Mucosa of gallbladder (tissue), 1 donor: ENCODE measurements around the gene PAQR6. TPM values are rescaled to one million over a fixed set of nuclear protein-coding genes. Genes with fewer than 3 reads are reported as not detected.

ENCODE experiments used
- DNase-seq: peaks from one replicate; pipeline ENCODE4 v3.0.0-alpha.2; 2020; ENCODE audit warnings: low spot score
- total RNA-seq: library from RNA; stranded (reverse); gene quantifications from one replicate; pipeline ENCODE4 v1.2.1, GENCODE V29; 2021
- donor health status: DM: no; HTN: no; CAD: no.

Gene PAQR6
- total RNA-seq, 1 donor from 2014 or later: 7.6 TPM

GRCh38 chr1:156263288-156263655, 15.4 kb upstream of the PAQR6 start:
- no peak for DNase-seq

- no peak for DNase-seq
Measured at GRCh38 chr1:156262461-156263287, 14.8 kb upstream of the PAQR6 start.

GRCh38 chr1:156260896-156261295, 13.0 kb upstream of the PAQR6 start:
- no peak for DNase-seq

- no peak for DNase-seq
Measured at GRCh38 chr1:156259805-156260204, 11.9 kb upstream of the PAQR6 start.

- no peak for DNase-seq
Measured at GRCh38 chr1:156258859-156259258, 11.0 kb upstream of the PAQR6 start.

- no peak for DNase-seq
Measured at GRCh38 chr1:156257711-156258110, 9.9 kb upstream of the PAQR6 start.

- DNase-seq: no peak
Measured at GRCh38 chr1:156253634-156254033, 5.8 kb upstream of the PAQR6 start.

- DNase-seq: no peak
Measured at GRCh38 chr1:156251527-156251926, 3.7 kb upstream of the PAQR6 start.

- DNase-seq: no peak
Measured at GRCh38 chr1:156249593-156249992, 1.7 kb upstream of the PAQR6 start.

- no peak for DNase-seq
Measured at GRCh38 chr1:156248323-156248683, 447 bp upstream of the PAQR6 start.

- DNase-seq: no peak
Measured at GRCh38 chr1:156246781-156247459, 936 bp downstream of the PAQR6 start.

GRCh38 chr1:156246241-156246780, 1.5 kb downstream of the PAQR6 start:
- no peak for DNase-seq

GRCh38 chr1:156245451-156246232, 2.2 kb downstream of the PAQR6 start:
- no peak for DNase-seq

- DNase-seq: no peak
Measured at GRCh38 chr1:156244712-156245111, 3.1 kb downstream of the PAQR6 start.

GRCh38 chr1:156244126-156244525, 3.7 kb downstream of the PAQR6 start:
- no peak for DNase-seq

- no peak for DNase-seq
Measured at GRCh38 chr1:156242738-156243137, 5.1 kb downstream of the PAQR6 start.

- DNase-seq: no peak
Measured at GRCh38 chr1:156241926-156242325, 5.9 kb downstream of the PAQR6 start, which contains the start of gene BGLAP. BGLAP (plus strand) TSS chr1:156242184; CDS start chr1:156242232, 48 bp downstream.

GRCh38 chr1:156241311-156241811, 6.5 kb downstream of the PAQR6 start:
- no peak for DNase-seq

GRCh38 chr1:156238248-156238647, 9.6 kb downstream of the PAQR6 start:
- DNase-seq: no peak

- no peak for DNase-seq
Measured at GRCh38 chr1:156236164-156236563, 11.7 kb downstream of the PAQR6 start.

- DNase-seq: no peak
Measured at GRCh38 chr1:156233426-156234127, 14.3 kb downstream of the PAQR6 start.
